NCI-H524 (cell line): ENCODE results near the gene LTB.
A peak's percentile ranks its signal among the peaks of the same experiment; 100 is the strongest.

Source experiments
- DNase-seq, 2 experiments: peaks; one replicate each; lab custom pipeline; 2025; lab: John Stamatoyannopoulos, UW

The LTB gene

DNA sequence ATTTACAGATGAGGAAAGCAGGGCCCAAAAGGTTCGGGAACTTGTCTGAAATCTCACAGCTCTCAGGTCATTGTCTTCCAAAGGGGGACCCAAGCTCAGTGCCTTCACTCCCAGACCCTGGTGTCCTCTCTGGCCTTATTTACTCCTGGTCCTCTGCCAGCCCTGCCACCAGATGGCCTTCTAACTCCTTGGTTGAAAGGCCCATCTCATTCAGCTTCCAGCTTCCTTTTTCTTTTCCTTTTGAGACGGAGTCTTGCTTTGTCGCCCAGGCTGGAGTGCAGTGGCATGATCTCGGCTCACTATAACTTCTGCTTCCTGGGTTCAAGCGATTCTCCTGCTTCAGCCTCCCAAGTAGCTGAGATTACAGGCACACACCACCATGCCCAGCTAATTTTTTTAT lies 30.9 kb downstream of the LTB start:
- peak; percentile 9 to 47 for DNase-seq

DNA sequence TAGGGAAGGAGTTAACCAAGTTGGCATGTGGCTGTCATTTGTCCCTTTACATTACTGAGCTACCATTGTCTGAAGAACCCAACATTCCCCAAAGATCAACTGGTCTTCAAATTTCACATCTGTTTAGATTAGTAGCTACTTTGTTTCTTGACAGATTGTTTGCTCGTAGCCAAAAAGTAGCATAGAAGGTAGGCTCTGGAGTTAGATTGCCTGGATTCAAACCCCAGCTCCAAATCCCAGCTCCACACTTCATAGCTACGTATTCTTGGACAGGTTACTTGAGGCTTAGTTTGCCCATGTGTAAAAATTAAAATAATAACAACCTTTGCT lies 33.7 kb downstream of the LTB start:
- DNase-seq, result no peak

DNA sequence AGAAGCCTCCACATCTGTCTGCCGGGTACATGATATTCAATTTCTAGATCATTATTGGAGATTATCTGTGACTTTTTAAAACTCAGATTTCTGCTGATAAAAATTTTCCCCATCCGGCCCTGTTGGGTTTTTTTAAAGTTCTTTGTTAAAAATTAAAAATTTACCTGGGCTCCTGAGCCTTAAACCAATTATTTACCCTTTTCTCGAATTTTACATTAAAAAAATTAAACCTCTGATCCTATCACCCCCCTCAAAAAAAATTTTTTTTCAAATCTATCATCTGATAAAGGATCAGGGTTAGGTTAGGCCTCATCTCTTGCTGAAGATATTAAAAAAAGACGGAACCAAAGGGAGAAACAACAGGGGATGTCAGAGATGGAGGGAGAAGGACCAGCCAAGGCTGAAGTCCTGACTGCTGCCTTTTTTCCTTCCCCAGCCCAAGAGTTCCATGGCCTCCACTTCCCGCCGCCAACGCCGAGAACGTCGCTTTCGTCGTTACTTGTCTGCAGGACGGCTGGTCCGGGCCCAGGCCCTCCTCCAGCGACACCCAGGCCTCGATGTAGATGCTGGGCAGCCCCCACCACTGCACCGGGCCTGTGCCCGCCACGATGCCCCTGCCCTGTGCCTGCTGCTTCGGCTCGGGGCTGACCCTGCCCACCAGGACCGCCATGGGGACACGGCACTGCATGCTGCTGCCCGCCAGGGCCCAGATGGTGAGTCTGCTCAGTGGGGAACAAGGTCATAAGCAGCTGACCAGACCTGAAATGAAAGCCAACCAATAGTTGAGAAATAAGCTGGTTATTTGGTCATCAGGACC lies 34.3 kb downstream of the LTB start:
- DNase-seq, result no peak

DNA sequence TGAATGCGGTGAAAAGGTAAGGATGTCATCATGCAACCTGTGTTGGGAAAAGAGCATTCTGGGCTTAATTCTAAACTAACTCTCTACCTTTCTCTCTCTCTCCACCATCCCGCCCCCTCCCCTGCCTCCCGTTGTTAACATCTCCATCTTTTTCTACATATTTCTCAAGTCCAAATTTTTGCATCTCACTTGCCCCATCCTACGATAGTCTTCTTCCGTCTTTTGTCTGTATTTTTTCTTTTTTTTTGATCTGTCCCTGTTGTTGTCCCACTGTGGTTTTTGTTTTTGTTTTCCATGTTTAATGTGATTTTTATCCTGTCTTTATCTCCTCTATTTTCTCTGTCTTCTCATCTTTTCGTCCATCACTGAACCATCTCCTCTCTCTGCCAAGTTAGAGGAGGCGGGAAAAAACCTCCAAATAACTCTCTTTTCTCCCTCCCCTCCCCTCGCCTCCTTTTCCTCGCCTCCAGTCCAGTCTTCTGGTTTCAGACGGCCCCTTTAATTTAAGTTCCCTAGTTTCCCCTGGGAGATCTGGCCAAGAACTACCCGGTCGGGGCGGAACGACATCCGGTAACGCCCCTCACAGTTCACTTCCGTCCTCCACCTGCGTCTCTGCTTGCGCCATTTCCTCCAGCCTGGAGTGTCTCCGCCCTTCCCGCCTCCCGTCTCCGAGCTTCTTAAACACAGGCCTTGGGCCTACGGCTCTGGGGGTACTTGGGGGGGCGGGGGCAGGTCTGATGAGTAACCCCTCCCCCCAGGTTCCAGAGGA lies 35.1 kb downstream of the LTB start, which contains the start of gene NFKBIL1:
NFKBIL1 (plus strand) TSS at position 651 of the 769 bp plus-strand sequence; CDS start at position 738, 87 bp downstream.
- peak; percentile 95 to 98 for DNase-seq

DNA sequence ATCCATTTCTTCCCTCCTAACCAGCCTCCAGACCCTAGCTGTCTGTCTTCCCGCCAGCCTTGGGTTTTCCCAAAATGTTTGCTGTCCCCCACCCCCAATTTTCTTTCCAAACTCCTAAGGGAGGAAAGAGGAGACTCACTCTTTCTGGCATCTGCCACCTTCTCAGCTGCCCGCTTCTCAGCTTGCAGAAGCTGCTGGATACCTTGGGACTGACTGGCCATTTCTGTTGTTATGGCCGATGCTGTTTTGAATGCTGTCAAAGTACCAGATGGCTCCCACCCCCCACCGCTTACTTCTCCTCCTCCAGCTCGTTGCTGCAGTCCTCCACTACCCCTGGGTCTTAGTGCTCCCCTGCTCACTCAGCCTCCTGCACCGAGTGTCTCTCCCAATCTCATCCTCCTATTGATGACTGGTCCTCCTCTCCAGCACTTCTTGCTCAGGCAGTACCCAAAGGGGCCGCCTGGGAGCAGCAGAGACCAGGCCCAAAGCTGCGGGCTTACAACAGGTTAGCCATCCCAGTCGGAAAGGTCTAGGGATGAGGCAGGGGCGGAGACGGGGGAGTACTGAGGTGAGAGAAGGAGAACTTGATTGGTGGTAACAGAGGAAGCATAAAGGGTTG lies 35.8 kb downstream of the LTB start, which contains the start of gene ATP6V1G2:
ATP6V1G2 (minus strand) TSS at position 270 of the 619 bp plus-strand sequence; CDS start at position 221, 49 bp downstream.
- DNase-seq, result peak; percentile 91 to 94

DNA sequence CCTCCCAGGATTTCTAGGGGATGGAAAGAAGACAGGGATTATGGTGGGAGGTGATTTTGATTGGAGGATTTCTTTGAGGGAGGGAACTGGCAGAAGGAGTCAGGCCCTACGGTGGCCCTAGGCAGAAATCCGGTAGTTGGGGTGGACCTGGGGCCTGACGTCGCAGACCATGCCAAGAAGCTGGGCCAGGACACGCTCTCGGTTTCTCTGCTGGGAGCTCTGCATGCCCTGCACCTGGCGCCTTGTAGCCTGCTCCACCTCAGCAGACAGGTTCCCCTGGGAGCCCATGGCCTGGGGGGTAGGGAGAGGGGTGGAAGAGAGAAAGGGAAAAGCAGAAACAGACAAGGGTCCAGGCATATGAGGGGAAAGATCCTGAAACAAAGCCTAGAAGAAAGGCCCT lies 36.9 kb downstream of the LTB start:
- DNase-seq, result no peak

DNA sequence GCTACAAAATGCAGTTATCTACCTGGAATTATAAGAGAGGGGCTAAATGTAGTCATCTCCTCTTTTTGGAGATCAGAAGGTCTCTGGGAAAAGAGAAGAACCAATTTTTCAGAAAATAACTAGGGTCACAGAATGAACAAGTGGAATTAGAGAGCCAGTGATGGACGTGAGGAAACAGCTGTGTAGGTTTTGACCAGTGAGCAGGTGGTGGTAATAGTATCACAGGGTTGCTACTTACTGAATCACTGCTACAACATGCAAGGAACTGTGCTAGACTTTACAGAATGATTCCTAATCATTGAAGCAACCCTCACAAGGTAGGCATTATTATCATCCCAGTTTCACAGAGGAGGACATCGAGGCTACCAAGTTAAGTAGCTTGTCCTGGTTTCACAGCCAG lies 37.5 kb downstream of the LTB start:
- DNase-seq, result no peak

DNA sequence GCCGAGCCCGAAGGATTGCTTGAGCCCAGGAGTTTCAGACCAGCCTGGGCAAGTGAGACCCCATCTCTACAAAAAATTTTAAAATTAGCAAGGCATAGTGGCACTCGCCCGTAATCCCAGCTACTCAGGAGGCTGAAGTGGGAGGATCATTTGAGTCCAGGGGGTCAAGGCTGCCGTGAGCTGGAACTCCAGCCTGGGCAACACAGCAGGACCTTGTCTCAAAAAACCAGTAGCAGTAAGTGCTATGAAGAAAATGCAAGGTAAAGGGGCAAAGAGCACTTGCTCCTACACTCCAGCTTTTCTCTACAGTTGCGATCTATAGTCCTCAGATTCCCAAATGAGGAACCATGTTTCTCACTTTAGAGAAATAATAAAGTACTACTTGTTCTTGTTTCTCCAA lies 38.6 kb downstream of the LTB start:
- DNase-seq, result no peak

DNA sequence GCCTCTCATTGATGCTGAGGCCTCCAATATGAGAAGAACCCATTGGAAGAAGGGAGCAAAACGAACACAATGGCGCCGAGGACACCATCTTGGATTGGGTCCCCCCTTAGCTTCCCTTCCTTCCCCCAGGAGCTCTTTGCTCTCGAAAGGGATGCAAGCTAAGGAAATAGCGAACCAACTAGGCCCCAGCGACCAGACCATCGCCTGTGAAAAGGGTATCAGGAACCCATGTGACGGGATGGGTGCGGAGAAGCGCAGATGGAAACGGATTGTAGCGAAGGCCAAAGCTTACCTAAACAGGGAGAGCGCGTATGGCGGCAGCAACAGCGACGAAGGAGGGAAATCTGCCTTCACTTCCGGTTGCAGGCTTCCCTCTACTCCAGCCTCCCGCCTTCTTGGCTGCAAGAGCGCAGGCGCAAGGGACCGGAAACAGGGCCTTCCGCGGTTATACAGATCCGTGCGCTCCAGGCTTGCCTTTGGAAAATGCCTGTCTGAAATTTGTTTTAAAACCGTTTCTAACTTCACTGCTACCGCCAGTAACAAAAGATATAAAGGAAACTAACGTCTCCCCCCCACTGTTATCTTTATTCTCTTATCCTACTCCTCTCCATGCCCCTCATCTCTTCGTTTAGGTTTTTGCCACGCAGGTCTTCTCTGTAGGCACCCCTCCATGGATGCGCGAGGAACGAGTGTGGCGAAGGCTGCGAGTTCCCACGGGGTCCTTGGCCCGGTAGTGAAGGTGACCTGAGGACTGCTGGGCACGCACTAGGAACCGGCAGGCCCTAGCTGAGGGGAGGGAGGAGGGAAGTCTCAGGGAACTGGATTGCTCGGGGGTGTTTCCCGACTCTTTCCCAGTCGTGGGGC lies 40.3 kb downstream of the LTB start, which contains the start of gene DDX39B:
DDX39B (minus strand) TSS at position 346 of the 864 bp plus-strand sequence. CDS start 1,471 bp downstream, outside the sequence.
- peak; percentile 96 for DNase-seq

DNA sequence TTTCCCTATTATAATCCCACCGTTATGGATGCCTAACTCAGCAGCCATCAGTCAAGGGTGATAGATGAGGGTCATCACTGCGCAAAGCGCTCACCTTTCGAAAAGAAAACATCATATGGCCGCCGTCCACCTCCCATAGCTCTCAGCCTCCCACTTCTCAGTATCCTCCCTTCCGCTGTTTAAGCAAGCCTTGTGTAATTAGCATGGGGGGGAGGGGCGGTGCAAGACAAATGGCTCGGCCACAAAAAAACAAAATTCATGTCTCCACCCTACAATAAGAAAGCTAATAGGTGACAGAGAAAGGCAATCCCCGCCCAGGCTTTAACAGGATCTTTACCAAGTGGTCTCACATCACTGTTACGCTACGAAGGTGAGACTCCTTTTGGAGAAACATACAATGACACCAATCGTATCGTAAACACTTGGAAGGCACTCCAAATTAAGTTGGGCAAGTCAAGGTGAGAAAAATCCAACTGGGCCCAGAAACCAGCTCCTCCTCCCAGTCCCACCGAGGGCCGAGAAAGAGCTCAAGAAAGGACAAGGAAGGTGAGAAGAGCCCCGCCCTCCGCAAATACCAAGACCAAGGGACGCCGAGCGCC lies 41.1 kb downstream of the LTB start:
- DNase-seq, result peak; percentile 5 to 31

DNA sequence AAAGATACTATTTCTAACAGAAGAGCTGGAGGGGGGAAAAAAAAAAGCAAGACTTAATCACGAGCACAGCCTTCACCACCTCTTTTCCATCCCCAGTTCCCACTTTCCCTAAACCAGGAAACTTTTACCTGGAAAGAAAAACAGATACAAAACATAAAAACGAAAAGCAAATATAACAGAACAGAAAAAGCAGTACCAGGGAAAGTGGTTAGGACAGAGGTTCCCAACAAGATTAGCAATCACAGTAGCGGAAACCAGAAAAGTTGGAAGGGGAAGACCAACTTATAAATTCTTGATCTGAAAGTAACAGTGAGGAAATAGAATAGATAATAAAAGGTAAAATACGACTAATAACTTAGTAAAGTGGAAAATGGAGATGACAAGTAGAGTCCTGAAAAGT lies 41.6 kb downstream of the LTB start:
- no peak for DNase-seq

DNA sequence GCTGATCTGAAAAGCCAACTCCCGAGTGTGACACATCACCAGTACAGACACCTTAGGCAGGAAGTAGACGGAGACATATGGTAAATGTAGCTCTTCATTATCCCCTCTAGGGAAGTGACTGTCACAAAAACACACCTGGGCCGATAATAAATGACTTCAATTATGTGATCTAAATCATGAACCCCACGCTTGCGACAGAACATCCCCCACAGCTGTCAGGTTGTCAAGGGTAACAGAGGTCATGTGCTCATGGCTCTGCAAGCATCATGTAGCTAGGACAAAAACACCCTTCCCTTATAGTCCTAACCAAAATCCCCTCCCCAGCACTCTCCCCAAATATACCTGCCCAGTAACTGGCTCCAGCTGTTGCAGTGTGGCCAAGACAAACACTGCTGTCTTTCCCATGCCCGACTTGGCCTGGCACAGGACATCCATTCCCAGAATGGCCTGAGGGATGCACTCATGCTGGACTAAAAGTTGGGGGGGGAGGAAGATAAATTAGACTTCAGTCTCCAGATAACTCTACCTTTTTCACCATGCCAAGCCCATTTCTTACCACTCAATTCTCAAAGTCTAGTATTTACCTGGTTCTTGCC lies 43.3 kb downstream of the LTB start:
- DNase-seq, result no peak

DNA sequence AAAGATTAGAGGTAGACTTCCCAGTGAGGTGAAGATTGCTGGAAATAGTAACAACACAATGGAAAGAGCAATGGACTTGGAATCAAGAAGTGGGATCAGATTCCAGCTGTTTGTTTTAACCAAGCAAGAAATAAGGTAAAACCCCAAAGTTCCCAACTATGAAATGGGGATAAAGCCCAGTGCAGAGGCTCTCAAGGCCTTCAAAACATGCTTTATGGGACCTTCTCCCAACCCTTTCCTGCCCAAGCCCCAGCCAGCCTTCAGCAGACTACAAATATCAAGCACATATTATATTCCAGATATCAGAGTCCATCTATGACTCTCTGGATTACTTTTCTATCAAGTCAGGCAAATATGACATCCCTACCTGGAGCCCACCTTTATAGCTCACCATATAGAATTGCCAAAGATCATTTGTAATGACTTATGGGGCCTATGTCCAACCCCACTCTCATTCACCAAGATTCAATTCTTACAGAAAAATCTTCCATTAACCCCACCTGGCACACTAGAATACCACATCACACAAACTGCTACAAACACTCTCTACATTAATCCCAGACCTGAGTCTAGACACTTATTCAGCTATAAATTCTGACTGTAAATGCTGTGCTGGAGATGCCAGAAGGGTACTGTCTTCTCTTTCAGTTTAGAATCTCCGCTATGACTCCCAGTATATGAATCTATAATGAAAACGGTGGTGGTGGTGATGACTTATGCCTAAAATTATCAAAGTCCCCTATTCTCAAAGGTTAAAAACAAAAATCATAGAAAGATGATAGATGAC lies 46.5 kb downstream of the LTB start:
- DNase-seq, result no peak

DNA sequence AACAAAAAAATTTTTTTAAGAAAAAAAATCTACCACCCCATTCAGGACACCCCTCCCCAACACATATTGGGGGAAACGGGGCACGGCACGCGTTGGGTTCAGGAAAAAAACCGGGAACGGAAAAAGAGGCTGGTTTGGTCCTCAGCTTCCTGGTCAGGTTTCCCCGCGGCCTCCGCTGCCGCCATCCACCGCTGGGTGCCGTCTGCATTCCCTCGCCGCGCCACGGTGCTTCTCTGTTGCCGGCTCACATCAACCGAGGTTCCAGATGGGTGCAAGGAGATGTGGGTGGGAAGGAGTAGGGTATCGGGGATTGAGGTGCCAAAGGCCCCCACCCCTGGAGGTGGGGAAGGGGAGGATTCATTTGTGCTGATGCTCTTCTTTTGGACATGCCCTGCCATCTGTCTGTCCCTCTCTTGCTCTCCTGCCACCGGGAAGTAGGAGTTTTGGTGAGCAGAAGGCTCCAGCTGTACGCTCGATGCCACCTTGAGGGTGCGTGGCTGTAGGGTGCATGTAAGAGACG lies 47.6 kb downstream of the LTB start:
- DNase-seq, result no peak

DNA sequence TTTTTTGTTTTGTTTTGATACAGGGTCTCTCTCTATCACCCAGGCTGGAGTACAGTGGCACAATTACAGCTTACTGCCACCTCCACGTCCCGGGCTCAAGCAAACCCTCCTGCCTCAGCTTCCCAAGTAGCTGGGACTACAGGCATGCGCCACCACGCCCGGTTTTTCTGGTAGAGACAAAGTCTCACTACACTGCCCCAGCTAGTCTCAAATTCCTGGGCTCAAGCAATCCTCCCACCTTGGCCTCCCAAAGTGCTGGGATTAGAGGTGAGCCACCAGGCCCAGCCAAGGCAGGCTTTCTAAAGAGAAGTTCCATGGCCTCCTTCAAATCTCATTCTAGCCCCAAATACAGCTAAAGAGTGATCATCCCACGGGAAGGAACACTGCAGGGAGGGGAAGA lies 48.2 kb downstream of the LTB start:
- no peak for DNase-seq

DNA sequence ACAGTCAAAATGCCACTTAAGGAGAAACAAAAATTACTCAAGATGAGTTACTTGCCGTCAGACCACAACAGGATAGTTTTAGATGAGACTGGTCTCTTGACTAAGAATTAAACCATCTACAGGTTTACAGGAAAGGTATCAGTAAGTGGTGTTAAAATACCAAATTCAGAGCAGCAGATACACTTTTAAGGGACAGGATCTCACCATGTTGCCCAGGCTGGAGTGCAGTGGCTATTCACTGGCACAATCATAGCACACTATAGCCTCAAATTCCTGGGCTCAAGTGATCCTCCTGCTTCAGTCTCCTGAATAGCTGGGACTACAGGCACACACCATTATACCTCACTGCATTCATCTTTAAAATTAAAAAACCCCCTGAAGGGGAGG lies 48.8 kb downstream of the LTB start:
- no peak for DNase-seq

DNA sequence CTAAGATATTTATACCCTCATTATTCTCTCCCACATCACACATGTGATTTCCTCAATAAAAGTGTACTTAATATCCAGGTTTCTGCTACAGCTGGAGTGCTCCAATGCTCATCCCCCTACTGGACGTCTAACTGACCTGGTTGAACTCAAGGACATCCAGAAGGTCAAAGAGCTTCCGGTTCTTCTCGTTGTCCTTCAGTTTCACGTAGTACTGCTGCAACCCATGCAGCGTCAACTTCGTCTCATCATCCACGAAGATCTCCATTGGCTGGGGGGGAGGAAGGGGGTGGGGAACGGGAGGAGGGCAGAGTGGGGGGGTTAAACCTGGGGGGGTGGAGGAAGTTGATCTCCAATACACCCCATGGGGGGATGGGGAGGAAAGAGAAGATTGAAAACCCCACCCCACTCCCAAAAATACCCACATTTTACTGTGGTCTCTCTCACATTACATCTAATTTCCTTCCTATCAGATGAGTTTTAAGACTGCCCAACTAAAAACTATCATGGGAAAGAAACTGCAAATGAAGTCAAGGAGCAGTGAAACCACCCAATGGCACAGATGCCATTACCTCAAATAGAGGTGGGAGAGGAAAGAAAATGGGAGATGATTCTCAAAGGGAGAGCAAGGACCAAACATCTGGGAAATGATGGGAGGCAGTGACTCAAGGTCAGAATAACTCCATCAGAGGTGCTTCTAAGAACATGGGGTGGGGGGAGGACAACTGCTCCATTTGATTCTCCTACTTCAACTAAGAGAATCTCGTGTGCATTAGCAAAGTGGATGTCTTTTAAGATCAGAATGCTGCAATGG lies 49.4 kb downstream of the LTB start:
- DNase-seq, result no peak

DNA sequence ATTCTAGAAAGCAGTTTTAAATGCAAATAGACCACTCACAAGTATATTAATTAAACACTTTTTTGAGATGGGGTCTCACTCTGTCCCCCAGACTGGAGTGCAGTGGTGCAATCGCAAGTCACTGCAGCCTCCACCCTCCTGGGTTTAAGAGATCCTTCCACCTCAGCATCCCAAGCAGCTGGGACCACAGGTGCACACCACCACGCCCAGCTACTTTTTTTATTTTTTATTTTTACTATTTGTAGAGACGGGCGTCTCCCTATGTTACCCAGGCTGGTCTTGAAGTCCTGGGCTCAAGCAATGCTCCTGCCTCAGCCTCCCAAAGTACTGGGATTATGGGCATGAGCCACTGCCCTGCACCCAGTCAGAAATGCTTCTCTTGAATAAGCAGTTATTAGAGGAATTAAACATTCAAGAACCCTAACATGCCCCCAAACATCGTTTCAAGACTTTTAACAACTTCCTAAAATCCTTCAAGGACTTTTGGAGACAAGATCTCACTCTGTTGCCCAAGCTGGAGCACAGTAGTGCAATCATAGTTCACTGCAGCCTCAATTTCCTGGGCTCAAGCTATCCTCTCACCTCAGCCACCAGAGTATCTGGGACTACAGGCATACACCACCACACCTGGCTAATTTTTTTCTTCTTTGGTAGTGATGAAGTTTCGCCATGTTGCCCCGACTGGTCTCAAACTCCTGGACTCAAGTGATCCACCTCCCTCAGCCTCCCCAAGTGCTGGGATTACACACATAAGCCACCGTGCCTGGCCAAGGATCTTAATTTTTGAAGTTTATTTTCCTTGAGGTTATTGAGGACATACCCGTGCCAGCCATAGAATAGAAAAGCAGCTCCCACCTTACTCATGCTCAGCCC lies 50.2 kb downstream of the LTB start:
- DNase-seq, result no peak
